A549 (cell line): ENCODE results near the gene MVD.

Experiments
- EP300 ChIP-seq, 2 experiments: fragments of >200 bp; sonication (Bioruptor Twin); formaldehyde crosslinking; IDR thresholded peaks; 2 replicates in 1 of 2; 3 replicates in 1 of 2; pipeline ENCODE4 v1.6.1; 2016 to 2017
- KDM5A ChIP-seq: fragments of 200-600 bp; sonication (generic); IDR thresholded peaks from 2 replicates; pipeline ENCODE4 v1.6.1; 2016; ENCODE audit warnings: antibody characterized with exemption, mild to moderate bottlenecking
- POLR2A ChIP-seq: IDR thresholded peaks from 2 replicates; pipeline ENCODE4 v1.6.1; 2012; ENCODE audit warnings: mild to moderate bottlenecking, low read length
- RFX5 ChIP-seq: fragments of 450-650 bp; IDR thresholded peaks from 2 replicates; pipeline ENCODE4 v1.7.1; 2014; ENCODE audit warnings: antibody characterized with exemption, mild to moderate bottlenecking, moderate library complexity

DNA sequence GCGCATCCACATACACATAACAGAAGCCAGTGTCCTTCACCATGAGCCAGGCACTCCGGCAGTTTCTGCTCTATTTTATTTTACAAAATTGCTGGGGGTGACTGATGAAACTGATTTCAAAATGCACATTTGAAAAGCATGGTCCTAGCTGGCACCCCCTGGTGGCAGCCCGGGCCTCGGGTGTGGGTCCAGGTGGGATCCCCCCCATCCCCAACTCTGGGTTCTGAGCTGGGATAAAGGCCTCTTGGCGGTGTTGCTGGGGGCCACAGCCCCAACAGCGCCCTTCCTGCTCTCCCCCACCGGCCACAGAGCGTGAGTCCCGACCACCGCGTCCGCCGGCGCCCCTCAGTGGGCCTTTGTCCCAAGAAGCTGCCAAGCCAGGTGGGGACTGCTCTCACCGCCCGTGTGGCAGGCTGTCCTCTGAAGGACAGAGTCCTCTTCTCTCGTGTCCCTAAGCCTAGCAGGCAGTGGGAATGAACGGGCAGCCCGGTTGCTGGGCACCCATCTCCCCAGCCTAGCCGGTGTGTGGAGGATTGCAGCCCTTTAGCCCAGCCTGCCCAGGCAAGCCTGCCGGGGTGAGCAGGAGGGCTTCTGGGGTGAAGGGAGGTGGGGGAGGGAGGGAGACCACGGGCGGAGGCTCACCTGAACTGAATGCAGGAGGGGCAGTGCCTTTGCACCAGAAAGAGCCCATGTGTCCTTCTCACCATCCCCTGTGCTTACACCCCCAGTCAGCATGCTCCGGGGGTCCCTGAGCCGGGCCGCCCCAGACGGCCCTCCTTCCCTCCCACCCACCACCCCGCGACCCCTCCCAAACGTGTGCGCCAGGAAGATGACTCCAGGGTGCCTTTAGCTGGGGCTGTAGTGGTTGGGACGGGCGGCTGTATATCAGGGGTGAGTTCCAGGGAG lies 22.5 kb upstream of the MVD start:
- TF ChIP-seq POLR2A (no peak), KDM5A (no peak), RFX5 (no peak), EP300 (IDR thresholded peaks at IDR 0.05) (no peak)
